IMR-90 (cell line): ENCODE data around the gene RAB39A. TPM values are rescaled to one million over a fixed set of nuclear protein-coding genes. Genes with fewer than 3 reads are reported as not detected.

Experiments
- ATAC-seq: fragments of 200-7000 bp; cut with Tn5 transposase; 2 replicates; pipeline ENCODE4 v1.9.1; 2020; ENCODE audit warnings: low read depth, mild to moderate bottlenecking, moderate library complexity
- BruUV-seq: library from RNA; stranded (reverse); fragments of 400-500 nt; replicated peaks from 2 replicates; lab custom pipeline; 2021; lab: Mats Ljungman, UMichigan
- CTCF ChIA-PET: fragments of 300-600 bp; formaldehyde crosslinking; extraction: SDS; loops from one replicate; lab custom pipeline; 2021; ENCODE audit warnings: antibody characterized with exemption; lab: Yijun Ruan, JAX
- POLR2A ChIA-PET: fragments of 300-600 bp; sonication (Branson Sonifier 250); formaldehyde crosslinking; loops from one replicate; lab custom pipeline; 2022; ENCODE audit warnings: antibody characterized with exemption; ENCODE audit not compliant: unreplicated experiment; lab: Charles Lee
- DNase-seq: peaks from one replicate; pipeline ENCODE4 v3.0.0; 2013
- H2AFZ ChIP-seq: replicated peaks from 2 replicates; pipeline ENCODE3; 2013; ENCODE audit warnings: low read length, mild to moderate bottlenecking; ENCODE audit not compliant: poor library complexity
- H2AK5ac ChIP-seq: 2 replicates; pipeline ENCODE4 v1.6.1; 2013; ENCODE audit warnings: low read depth, low read length, inconsistent platforms
- H2AK9ac ChIP-seq: replicated peaks from 2 replicates; pipeline ENCODE3; 2013; ENCODE audit warnings: mild to moderate bottlenecking, low read depth, low read length, moderate library complexity; ENCODE audit not compliant: poor library complexity
- H2BK120ac ChIP-seq: 2 replicates; pipeline ENCODE4 v1.6.1; 2013; ENCODE audit warnings: low read depth, low read length, inconsistent platforms
- H2BK15ac ChIP-seq: 3 replicates; pipeline ENCODE4 v1.6.1; 2013; ENCODE audit warnings: low read depth, low read length, inconsistent platforms
- H2BK20ac ChIP-seq: 2 replicates; pipeline ENCODE4 v1.6.1; 2013; ENCODE audit warnings: low read depth, mild to moderate bottlenecking, inconsistent platforms, low read length, moderate library complexity
- H2BK5ac ChIP-seq: 2 replicates; pipeline ENCODE4 v1.6.1; 2013; ENCODE audit warnings: mild to moderate bottlenecking, low read depth, low read length, inconsistent platforms; ENCODE audit not compliant: poor library complexity, severe bottlenecking
- H3K14ac ChIP-seq: replicated peaks from 2 replicates; pipeline ENCODE4 v1.6.1; 2013; ENCODE audit warnings: low read depth, low read length, inconsistent platforms
- H3K18ac ChIP-seq: 2 replicates; pipeline ENCODE4 v1.6.1; 2013; ENCODE audit warnings: low read depth, low read length, control low read depth
- H3K23ac ChIP-seq: 2 replicates; pipeline ENCODE4 v1.6.1; 2013; ENCODE audit warnings: low read depth, low read length, inconsistent platforms
- H3K27ac ChIP-seq: 2 replicates; pipeline ENCODE4 v1.5.1; 2013; ENCODE audit warnings: mild to moderate bottlenecking, control low read depth, low read length; ENCODE audit not compliant: insufficient read depth
- H3K27me3 ChIP-seq: 2 replicates; pipeline ENCODE4 v1.6.1; 2013; ENCODE audit warnings: low read length; ENCODE audit not compliant: control insufficient read depth, insufficient read depth
- H3K36me3 ChIP-seq: 2 replicates; pipeline ENCODE4 v1.6.1; 2013; ENCODE audit warnings: low read length, mixed read lengths; ENCODE audit not compliant: control insufficient read depth, insufficient read depth
- H3K4ac ChIP-seq: 2 replicates; pipeline ENCODE4 v1.6.1; 2013; ENCODE audit warnings: low read depth, low read length, inconsistent platforms
- H3K4me1 ChIP-seq: 2 replicates; pipeline ENCODE4 v1.6.1; 2013; ENCODE audit warnings: low read length, mixed read lengths; ENCODE audit not compliant: control insufficient read depth, insufficient read depth
- H3K4me2 ChIP-seq: 2 replicates; pipeline ENCODE4 v1.6.1; 2013; ENCODE audit warnings: low read depth, mild to moderate bottlenecking, control low read depth, low read length, moderate library complexity
- H3K4me3 ChIP-seq: 2 replicates; pipeline ENCODE4 v1.5.1; 2013; ENCODE audit warnings: low read depth, mild to moderate bottlenecking, control low read depth, low read length, moderate library complexity; ENCODE audit not compliant: insufficient read depth
- H3K56ac ChIP-seq: 2 replicates; pipeline ENCODE4 v1.6.1; 2013; ENCODE audit warnings: low read length, inconsistent platforms; ENCODE audit not compliant: insufficient read depth; ENCODE audit errors: extremely low read depth
- H3K79me1 ChIP-seq, 2 experiments: 2 replicates each; pipeline ENCODE4 v1.6.1; 2013; ENCODE audit warnings: low read length in 2 of 2, inconsistent platforms in 1 of 2, low read depth in 1 of 2
- H3K9ac ChIP-seq: 2 replicates; pipeline ENCODE4 v1.6.1; 2013; ENCODE audit warnings: low read depth, low read length, control low read depth
- H3K9me1 ChIP-seq: 2 replicates; pipeline ENCODE4 v1.6.1; 2013; ENCODE audit warnings: low read length, inconsistent platforms; ENCODE audit not compliant: insufficient read depth
- H3K9me3 ChIP-seq: 2 replicates; pipeline ENCODE4 v1.6.1; 2013; ENCODE audit warnings: low read length; ENCODE audit not compliant: control insufficient read depth, insufficient read depth
- H4K20me1 ChIP-seq: 2 replicates; pipeline ENCODE4 v1.6.1; 2013; ENCODE audit warnings: low read length, inconsistent platforms; ENCODE audit not compliant: insufficient read depth
- H4K5ac ChIP-seq: 2 replicates; pipeline ENCODE4 v1.6.1; 2013; ENCODE audit warnings: mild to moderate bottlenecking, low read depth, low read length, control low read depth
- H4K8ac ChIP-seq, 2 experiments: 2 replicates each; pipeline ENCODE4 v1.6.1; 2013; ENCODE audit warnings: low read depth in 2 of 2, low read length in 2 of 2, control low read depth in 1 of 2, inconsistent platforms in 1 of 2
- H4K91ac ChIP-seq: 2 replicates; pipeline ENCODE4 v1.6.1; 2013; ENCODE audit warnings: low read depth, low read length, inconsistent platforms; ENCODE audit not compliant: insufficient read depth
- BHLHE40 ChIP-seq: fragments of 150-350 bp; IDR thresholded peaks from 2 replicates; pipeline ENCODE4 v1.6.1; 2016; ENCODE audit warnings: mild to moderate bottlenecking, low read depth, low read length
- CEBPB ChIP-seq: IDR thresholded peaks from 2 replicates; pipeline ENCODE4 v1.6.1; 2012; ENCODE audit warnings: low read depth, low read length, improper control_type of control experiment
- CHD1 ChIP-seq: IDR thresholded peaks from 2 replicates; pipeline ENCODE4 v1.6.1; 2012; ENCODE audit warnings: low read depth, low read length, improper control_type of control experiment
- FOS ChIP-seq: fragments of 150-350 bp; IDR thresholded peaks from 2 replicates; pipeline ENCODE4 v1.6.1; 2016; ENCODE audit warnings: low read depth, low read length
- MAFK ChIP-seq: IDR thresholded peaks from 2 replicates; pipeline ENCODE4 v1.6.1; 2012; ENCODE audit warnings: low read depth, low read length, improper control_type of control experiment
- MXI1 ChIP-seq: IDR thresholded peaks from 2 replicates; pipeline ENCODE4 v1.6.1; 2012; ENCODE audit warnings: low read depth, mild to moderate bottlenecking, low read length, moderate library complexity, borderline replicate concordance
- NFE2L2 ChIP-seq: fragments of 150-350 bp; IDR thresholded peaks from 2 replicates; pipeline ENCODE4 v1.6.1; 2016; ENCODE audit warnings: low read depth, mild to moderate bottlenecking, low read length
- POLR2A ChIP-seq: IDR thresholded peaks from 2 replicates; pipeline ENCODE4 v1.6.1; 2012; ENCODE audit warnings: mild to moderate bottlenecking, low read depth, low read length
- RCOR1 ChIP-seq: IDR thresholded peaks from 2 replicates; pipeline ENCODE4 v1.6.1; 2012; ENCODE audit warnings: mild to moderate bottlenecking, low read length, improper control_type of control experiment; ENCODE audit not compliant: insufficient replicate concordance
- RFX5 ChIP-seq: IDR thresholded peaks from 2 replicates; pipeline ENCODE4 v1.8.0; 2012; ENCODE audit warnings: low read depth, mild to moderate bottlenecking, low read length, moderate library complexity
- SMC3 ChIP-seq: fragments of 150-350 bp; IDR thresholded peaks from 2 replicates; pipeline ENCODE4 v1.6.1; 2016; ENCODE audit warnings: low read depth, mild to moderate bottlenecking, antibody characterized with exemption, low read length, moderate library complexity
- WGBS, 2 experiments: methylation state at CpG; one replicate each; pipeline versions ENCODE4 v1.1.5 to v1.1.7; 2013; ENCODE audit warnings: missing lambda C conversion rate in 2 of 2; ENCODE audit not compliant: insufficient read length in 1 of 2; ENCODE audit errors: extremely low coverage in 2 of 2; 5-methylcytosine and 5-hydroxymethylcytosine counted together
- dilution Hi-C: fragments of 300-500 bp; cut with HindIII; formaldehyde crosslinking; loops from one replicate; pipeline ENCODE4 v1.14.3; 2018; ENCODE audit warnings: low sequenced_read_pairs; ENCODE audit not compliant: unreplicated experiment
- in situ Hi-C: fragments of 300-500 bp; cut with MboI; formaldehyde crosslinking; loops from 3 replicates; pipeline ENCODE4 v1.14.3; 2019; ENCODE audit warnings: low sequenced_read_pairs, inconsistent platforms, mixed read lengths
- intact Hi-C: fragments of 100-400 bp; cut with micrococcal nuclease; formaldehyde crosslinking; loops from 2 replicates; pipeline ENCODE4 v1.10.0; 2022
- polyA plus RNA-seq, 3 experiments: library from polyadenylated mRNA; depleted of rRNA; stranded (reverse); fragments of >200 nt; gene quantifications; 2 replicates each; pipeline ENCODE4 v1.2.3, GENCODE V29; 2012; ENCODE audit warnings: low replicate concordance in 1 of 3
- total RNA-seq: library from RNA; depleted of rRNA; stranded (reverse); fragments of >200 nt; gene quantifications from 2 replicates; pipeline ENCODE4 v1.2.3, GENCODE V29; 2012

RAB39A gene
- total and polyA plus RNA-seq, 2 of the 4 experiments (the other 2 are of a cell fraction), result not detected

DNA sequence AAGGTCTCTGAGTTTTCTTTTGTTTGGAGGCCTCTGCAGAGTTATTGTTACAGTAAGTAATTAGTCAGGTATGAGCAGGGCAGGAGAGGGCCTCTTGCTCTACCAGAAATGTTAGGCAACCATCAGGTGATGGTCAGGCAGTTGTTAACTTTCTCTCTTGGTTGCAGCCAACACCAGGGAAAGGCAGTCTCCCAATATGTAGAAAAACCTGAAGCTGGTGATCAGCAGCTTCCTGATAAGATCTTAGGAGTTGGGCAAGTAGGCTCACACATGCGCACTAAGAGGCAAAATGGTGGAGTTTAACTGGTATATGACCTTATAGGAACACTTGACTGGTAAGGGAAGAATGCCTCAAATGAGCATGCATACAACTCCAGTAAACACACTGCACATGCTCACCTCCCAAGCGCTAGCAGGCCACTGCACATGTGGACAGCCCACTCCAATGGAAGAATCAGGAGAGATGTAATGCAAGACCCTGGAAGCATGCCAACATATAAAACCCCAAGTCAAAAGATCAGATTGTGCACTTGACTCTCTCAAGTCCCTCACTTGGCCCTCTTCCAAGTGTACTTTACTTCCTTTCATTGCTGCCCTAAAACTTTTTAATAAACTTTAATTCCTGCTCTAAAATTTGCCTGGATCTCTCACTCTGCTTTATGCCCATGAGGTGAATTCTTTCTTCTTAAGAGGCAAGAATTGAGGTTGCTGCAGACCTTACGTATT, 46.0 kb upstream of the RAB39A start:
- no CpG with 5 or more reads among the region's 3 CpGs for WGBS, 2 experiments
- POLR2A ChIA-PET, result no interaction called here
- CTCF ChIA-PET, result no interaction called here

More for the DNA sequence above, 46.0 kb upstream of the RAB39A start:
- no peaks in the 10 kb centered on the region for H3K4me1 ChIP-seq
- no TSS peak for BruUV-seq
- H3K56ac ChIP-seq, result no peak overlapping the region
- ATAC-seq (no peak), DNase-seq (no peak)
- H3K9me3 ChIP-seq, result no peaks in the 10 kb centered on the region
- no peak overlapping the region for H3K18ac ChIP-seq
- H3K27me3 ChIP-seq, result no peaks in the 10 kb centered on the region; the same call in 1 of the 2 replicates
- no peak overlapping the region for H2BK5ac ChIP-seq
- no peak overlapping the region for H2AK9ac ChIP-seq
- no peak overlapping the region for H2BK120ac ChIP-seq
- H2BK15ac ChIP-seq, result no peak overlapping the region
- no peak overlapping the region for H4K91ac ChIP-seq
- no peak overlapping the region for H3K4me3 ChIP-seq
- H3K36me3 ChIP-seq, result no peaks in the 10 kb centered on the region
- H2BK20ac ChIP-seq, result no peak overlapping the region
- no peaks in the 10 kb centered on the region for H4K20me1 ChIP-seq
- no peak overlapping the region for H3K14ac ChIP-seq
- no peaks in the 10 kb centered on the region for H3K9me1 ChIP-seq
- no peak overlapping the region for H2AK5ac ChIP-seq
- H2AFZ ChIP-seq, result no peak overlapping the region
- H3K9ac ChIP-seq, result no peak overlapping the region
- H3K27ac ChIP-seq, result no peak overlapping the region
- no peaks in the 10 kb centered on the region for H3K79me1 ChIP-seq
- in situ Hi-C loops (no loop called here), dilution Hi-C loops (no loop called here), intact Hi-C loops (no loop called here)
- H3K4ac ChIP-seq, result no peak overlapping the region
- TF ChIP-seq SMC3 (no peak), CHD1 (no peak), RCOR1 (no peak), MAFK (no peak), CEBPB (no peak), BHLHE40 (no peak), FOS (no peak), NFE2L2 (no peak), MXI1 (no peak), RFX5 (no peak), POLR2A (no peak)
- H4K8ac ChIP-seq, result no peak overlapping the region
- H3K23ac ChIP-seq, result no peak overlapping the region
- no peak overlapping the region for H4K5ac ChIP-seq
- no peak overlapping the region for H3K4me2 ChIP-seq
